ENCODE results near the gene EEA1.

EEA1 gene

GRCh38 chr12:92877904-92878303 lies 51.2 kb downstream of the EEA1 start:
- no peak for DNase-seq

- DNase-seq = no peak
These were observed 52.6 kb downstream of the EEA1 start for GRCh38 chr12:92876496-92876895.

- no peak for DNase-seq
These were observed 58.0 kb downstream of the EEA1 start for GRCh38 chr12:92871116-92871515.

GRCh38 chr12:92866418-92866817 lies 62.7 kb downstream of the EEA1 start:
- no peak for DNase-seq

GRCh38 chr12:92863251-92863650 lies 65.8 kb downstream of the EEA1 start:
- DNase-seq = no peak

GRCh38 chr12:92861381-92861780 lies 67.7 kb downstream of the EEA1 start:
- no peak for DNase-seq

- DNase-seq = no peak
These were observed 68.6 kb downstream of the EEA1 start for GRCh38 chr12:92860521-92860920.

GRCh38 chr12:92859650-92860386 lies 69.3 kb downstream of the EEA1 start:
- DNase-seq = no peak

- no peak for DNase-seq
These were observed 71.3 kb downstream of the EEA1 start for GRCh38 chr12:92857818-92858217.

GRCh38 chr12:92854344-92854743 lies 74.8 kb downstream of the EEA1 start:
- no peak for DNase-seq

GRCh38 chr12:92848740-92849139 lies 80.4 kb downstream of the EEA1 start:
- no peak for DNase-seq

- DNase-seq = no peak
These were observed 81.7 kb downstream of the EEA1 start for GRCh38 chr12:92847368-92847767.

GRCh38 chr12:92845329-92845728 lies 83.8 kb downstream of the EEA1 start:
- no peak for DNase-seq

- no peak for DNase-seq
These were observed 84.8 kb downstream of the EEA1 start for GRCh38 chr12:92844151-92844763.

- DNase-seq = no peak
These were observed 99.3 kb downstream of the EEA1 start for GRCh38 chr12:92829686-92830282.

- DNase-seq = no peak
These were observed 100.5 kb downstream of the EEA1 start for GRCh38 chr12:92828565-92828964.

- peak; percentile 16 to 25 for DNase-seq
These were observed 101.2 kb downstream of the EEA1 start for GRCh38 chr12:92827836-92828431.

- DNase-seq = no peak
These were observed 108.0 kb downstream of the EEA1 start for GRCh38 chr12:92821142-92821541.

GRCh38 chr12:92814584-92814983 lies 114.5 kb downstream of the EEA1 start:
- DNase-seq = no peak

GRCh38 chr12:92810370-92810769 lies 118.7 kb downstream of the EEA1 start:
- DNase-seq = no peak

- no peak for DNase-seq
These were observed 125.2 kb downstream of the EEA1 start for GRCh38 chr12:92803903-92804302.

GRCh38 chr12:92802906-92803305 lies 126.2 kb downstream of the EEA1 start:
- DNase-seq = no peak

GRCh38 chr12:92796650-92797049 lies 132.4 kb downstream of the EEA1 start:
- no peak for DNase-seq

- DNase-seq = no peak
These were observed 134.3 kb downstream of the EEA1 start for GRCh38 chr12:92794814-92795213.

Data from CD4-positive, alpha-beta T cell treated with Interleukin-1 beta for 1 hour (primary cell).